DMS53 (cell line): ENCODE data around the gene RCCD1.

ENCODE experiments used
- DNase-seq: peaks from one replicate; lab custom pipeline; 2025; lab: John Stamatoyannopoulos, UW

The RCCD1 gene

DNA sequence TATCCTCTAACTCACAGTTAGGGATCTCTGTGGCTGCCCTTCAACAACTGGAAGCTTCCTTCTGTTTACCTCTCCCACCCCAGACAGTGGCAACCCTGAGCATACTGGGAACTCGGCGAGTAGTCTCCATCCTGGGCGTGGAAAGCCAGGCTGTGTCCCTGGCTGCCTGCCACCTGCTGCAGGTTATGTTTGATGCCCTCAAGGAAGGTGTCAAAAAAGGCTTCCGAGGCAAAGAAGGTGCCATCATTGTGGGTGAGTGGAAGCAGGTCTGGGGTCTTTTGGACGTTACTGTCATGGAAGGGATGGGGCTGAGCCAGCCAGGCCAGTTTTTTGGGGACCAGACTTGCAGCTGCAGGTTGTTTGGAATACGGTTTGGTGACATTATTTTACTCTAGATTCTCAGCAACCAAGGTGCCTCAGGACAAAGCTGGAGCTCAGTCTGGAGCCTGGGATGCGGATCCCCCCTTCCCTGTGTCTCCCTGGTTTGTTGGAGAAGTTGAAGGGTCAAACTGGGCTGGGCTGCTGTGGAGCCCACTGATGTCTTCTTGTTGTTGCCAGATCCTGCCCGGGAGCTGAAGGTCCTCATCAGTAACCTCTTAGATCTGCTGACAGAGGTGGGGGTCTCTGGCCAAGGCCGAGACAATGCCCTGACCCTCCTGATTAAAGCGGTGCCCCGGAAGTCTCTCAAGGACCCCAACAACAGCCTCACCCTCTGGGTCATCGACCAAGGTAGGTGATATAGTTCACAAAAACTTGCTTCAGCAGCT is 12.1 kb upstream of the RCCD1 start:
- DNase-seq, result no peak

DNA sequence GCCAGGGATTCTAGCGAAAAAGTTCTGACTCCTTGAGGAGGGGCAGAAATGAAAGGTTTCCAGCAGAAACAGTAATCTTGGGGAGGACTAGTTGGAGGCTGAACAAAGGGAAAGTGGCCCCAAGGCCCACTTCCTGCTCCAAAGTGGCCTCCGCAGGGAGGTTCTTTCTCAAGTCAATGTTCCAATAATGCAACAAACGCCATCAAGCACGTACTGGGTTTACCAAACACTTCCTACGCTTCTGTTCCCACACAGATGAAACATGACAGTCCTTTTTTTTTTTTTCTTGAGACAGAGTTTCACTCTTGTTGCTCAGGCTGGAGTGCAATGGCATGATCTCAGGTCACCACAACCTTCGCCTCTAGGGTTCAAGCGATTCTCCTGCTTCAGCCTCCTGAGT is 9.6 kb upstream of the RCCD1 start:
- DNase-seq, result no peak

DNA sequence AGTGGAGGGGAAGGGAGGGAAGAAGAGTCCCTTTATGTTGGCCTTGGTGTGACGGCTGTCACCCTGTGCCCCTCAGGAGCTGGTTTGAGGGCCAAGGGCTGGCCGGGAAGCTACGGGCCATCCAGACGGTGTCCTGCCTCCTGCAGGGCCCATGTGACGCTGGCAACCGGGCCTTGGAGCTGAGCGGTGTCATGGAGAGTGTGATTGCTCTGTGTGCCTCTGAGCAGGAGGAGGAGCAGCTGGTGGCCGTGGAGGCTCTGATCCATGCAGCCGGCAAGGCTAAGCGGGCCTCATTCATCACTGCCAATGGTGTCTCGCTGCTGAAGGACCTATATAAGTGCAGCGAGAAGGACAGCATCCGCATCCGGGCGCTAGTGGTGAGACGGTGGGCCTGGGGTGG is 8.1 kb upstream of the RCCD1 start:
- no peak for DNase-seq

DNA sequence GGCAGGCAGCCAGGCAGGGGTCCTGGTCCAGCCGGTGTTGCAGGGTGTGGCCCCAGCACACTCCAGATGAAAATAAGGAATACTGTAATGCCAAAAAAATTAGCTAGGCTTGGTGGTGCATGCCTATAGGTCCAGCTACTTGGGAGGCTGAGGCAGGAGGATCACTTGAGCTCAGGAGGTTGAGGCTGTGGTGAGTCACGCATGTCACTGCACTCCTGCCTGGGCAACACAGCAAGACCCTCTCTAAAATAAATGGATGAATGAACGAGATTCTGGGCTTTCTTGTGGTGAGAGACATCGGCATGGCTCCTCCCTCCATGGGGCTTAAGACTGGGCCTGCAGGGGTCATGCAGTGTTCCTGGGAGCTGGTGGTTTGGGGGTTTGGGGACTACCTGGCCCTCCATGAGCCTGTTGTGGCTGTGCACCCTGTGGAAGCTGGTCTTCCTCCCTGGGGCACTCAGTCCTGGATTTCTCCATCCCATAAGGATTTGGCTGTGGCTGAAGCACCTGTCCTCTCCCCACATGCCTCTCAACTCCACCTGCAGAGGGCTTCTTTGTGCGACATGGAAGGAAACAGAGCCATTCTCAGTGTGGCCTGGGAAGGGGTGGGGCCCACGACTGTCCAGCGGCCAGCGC is 7.6 kb upstream of the RCCD1 start:
- no peak for DNase-seq

DNA sequence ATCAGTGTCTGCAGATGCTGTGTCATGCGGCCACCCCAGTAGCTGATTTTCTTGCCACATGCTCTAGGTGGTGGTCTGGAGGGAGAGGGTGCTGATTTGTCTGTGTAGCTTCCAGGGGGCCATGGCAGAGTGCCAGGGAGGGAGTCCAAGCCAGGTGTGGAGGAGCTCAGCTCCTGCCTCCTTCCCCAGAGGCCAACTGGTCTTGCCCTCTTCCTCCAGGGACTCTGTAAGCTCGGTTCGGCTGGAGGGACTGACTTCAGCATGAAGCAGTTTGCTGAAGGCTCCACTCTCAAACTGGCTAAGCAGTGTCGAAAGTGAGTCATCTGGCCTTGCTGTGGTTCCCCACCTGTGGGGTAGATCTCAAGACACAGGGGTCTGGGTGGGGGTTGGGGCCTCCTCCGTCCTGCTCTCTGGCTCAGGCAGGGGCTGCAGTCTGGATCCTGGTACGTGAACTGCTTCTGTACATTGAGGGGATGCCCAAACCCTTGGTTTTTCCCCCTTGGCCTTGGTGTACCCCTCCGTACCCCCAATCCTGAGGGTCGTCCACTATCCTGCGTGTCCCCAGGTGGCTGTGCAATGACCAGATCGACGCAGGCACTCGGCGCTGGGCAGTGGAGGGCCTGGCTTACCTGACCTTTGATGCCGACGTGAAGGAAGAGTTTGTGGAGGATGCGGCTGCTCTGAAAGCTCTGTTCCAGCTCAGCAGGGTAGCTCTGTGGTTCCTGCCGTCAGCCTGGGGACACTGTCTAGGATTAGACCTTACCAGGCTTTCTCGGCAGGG is 6.9 kb upstream of the RCCD1 start:
- DNase-seq, result no peak

DNA sequence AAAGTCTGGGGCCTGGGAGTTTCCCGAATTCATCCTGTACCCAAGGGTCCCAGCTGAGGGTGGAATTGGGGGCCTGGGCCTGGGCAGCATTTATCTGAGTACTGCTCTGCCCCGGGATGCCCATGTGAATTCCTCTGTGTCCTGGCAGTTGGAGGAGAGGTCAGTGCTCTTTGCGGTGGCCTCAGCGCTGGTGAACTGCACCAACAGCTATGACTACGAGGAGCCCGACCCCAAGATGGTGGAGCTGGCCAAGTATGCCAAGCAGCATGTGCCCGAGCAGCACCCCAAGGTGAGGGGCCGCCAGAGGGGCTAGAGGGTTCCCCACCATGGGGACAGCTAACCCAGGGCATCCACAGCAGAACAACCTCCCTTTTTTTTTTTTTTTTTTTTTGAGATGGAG is 6.2 kb upstream of the RCCD1 start:
- no peak for DNase-seq

DNA sequence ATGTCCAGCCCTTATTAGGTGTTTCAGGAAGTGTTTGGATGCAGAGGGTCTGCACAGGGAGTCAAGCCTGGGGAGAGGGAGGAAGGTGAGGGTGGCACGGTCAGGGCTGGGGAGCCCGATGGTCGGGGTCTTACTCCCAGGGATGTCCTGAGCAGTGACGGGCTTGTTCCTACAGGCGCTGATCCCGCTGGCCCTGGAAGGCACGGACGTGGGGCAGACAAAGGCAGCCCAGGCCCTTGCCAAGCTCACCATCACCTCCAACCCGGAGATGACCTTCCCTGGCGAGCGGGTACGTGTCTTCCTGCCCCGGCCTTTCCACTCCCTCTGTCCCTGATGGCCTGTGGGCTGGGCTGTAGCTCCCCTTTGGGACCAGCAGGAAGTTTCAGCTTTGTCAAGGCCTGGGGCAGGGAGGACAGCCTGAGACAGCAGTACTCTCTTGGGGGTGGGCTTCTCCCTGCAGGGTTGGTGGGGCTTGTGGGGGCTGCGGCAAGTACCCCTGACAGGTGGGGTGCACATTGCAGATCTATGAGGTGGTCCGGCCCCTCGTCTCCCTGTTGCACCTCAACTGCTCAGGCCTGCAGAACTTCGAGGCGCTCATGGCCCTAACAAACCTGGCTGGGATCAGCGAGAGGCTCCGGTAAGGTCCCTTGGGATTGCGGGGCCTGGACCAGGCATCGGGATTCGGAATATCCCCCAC is 4.6 kb upstream of the RCCD1 start:
- DNase-seq, result no peak

DNA sequence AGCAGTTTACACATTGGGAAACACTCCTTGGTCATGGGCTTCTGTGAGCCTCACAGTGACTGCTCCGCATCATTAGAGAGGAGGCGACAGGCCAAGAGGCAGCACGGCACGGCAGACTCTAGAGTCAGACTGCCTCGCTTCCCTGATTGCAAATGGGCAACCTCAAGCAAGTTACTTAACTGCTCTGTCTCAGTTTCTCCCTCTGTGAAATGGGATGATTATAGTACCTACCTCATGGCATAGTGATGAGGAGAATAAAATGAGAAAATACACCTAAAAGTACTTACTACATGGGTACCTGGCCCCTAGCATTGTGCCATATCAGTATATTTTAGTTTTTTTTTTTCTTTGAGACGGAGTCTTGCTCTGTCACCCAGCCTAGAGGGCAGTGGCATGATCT is 4.0 kb upstream of the RCCD1 start:
- DNase-seq, result no peak

DNA sequence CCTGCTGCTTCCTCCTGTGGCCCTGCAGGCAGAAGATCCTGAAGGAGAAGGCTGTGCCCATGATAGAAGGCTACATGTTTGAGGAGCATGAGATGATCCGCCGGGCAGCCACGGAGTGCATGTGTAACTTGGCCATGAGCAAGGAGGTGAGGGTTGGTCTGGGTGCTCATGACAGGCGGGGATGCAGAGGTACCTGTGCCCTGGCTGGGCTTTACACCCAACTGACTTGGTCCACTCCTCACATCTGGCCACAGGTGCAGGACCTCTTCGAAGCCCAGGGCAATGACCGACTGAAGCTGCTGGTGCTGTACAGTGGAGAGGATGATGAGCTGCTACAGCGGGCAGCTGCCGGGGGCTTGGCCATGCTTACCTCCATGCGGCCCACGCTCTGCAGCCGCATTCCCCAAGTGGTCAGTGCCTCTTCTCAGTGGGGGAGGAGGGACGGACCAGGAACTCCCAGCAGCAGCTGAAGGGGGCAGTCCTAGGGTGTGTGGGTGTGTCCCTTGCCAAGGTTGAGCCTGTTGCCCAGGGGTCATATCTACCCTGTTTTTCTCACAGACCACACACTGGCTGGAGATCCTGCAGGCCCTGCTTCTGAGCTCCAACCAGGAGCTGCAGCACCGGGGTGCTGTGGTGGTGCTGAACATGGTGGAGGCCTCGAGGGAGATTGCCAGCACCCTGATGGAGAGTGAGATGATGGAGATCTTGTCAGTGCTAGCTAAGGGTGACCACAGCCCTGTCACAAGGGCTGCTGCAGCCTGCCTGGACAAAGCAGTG is 1.6 kb upstream of the RCCD1 start:
- DNase-seq, result no peak

DNA sequence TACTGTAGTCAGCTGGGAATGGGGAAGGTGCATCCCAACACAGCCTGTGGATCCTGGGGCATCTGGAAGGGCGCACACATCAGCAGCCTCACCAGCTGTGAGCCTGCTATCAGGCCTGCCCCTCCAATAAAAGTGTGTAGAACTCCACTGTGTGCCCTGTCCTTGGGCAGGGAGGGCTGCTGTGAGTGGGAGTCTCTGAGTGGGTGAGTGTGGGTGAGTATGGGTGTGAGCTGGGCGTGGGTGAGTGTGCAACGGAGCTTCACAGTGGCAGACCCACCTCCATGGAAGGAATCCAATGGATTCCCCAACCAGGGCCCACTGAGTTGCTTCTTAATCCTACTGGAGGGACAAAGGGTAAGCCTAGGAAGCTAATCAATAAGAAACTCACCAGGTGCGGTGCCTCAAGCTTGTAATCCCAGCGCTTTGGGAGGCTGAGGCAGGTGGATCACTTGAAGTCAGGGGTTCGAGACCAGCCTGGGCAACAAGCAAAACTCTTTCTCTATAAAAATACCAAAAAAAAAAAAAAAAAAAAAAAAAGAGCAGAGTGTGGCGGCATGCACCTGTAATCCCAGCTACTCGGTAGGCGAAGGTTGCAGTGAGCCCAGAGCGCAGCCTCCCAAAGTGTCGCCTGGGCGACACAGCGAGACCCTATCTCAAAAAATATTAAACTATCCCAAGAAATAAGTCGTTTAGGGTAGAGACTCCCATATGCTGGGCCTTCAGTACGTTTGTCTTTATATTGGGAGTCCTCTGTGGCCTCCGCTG is 555 bp upstream of the RCCD1 start:
- DNase-seq, result no peak

DNA sequence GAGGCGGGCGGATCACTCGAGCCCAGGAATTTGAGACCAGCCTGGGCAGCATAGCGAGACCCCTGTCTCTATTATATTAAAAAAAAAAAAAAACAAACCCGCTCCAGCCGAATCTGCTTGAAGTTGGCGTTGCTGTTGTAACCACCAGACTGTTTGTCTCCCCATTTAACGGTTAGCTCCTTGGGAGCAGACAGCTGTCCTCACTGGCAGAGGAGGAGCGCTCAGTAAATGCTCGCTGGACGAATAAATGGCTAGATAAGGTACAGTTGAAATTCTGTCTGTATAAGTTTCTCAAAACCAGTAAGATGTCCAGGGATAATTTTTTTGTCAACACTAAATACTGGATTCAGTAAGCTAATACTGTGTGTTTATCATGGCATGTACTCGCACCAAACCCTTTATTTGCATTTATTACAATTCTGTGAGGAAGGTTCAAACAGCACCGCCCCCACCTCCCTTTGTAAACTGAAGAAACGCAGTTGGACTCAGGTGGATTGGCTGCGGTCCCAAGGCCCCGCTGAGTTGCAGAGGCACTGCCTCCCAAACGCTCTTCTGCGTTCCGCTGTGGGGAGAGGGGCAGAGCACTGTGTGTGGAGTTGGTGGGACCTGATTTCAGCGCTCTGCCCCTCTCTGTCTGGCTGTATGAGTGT is 1.1 kb downstream of the RCCD1 start:
- DNase-seq, result peak; percentile 73

DNA sequence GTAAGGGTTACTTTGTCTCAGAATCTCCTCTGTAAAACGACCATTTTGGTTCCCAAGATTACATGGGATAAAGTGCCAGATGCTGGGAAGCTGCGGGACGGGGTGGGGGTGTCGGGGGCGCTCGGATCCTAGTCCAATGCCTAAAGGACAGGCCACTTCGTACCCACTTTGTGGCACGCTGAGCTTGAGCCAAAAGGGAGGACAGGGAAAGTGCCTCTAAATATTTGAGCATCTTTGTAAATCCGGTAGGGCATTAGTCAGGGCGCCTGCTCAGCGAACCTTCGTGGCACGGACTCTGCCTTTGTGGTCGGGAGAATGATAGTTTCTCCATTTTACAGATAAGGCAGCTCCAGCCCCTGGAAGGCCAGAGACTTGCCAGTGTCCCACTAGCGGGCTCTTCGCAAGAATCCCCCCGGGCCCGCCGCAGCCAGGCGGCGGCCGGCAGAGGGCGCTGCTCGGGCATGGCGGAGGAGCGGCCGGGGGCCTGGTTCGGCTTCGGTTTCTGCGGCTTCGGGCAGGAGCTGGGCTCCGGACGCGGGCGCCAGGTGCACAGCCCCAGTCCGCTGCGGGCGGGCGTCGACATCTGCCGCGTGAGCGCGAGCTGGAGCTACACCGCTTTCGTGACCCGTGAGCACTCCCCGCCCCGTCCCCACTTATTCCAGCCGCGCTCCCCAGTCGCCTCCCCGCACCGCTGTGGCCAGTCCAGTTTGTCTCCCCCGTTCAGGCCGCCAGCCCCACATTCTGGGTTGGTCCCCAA is 1.8 kb downstream of the RCCD1 start:
- DNase-seq, result peak; percentile 87

DNA sequence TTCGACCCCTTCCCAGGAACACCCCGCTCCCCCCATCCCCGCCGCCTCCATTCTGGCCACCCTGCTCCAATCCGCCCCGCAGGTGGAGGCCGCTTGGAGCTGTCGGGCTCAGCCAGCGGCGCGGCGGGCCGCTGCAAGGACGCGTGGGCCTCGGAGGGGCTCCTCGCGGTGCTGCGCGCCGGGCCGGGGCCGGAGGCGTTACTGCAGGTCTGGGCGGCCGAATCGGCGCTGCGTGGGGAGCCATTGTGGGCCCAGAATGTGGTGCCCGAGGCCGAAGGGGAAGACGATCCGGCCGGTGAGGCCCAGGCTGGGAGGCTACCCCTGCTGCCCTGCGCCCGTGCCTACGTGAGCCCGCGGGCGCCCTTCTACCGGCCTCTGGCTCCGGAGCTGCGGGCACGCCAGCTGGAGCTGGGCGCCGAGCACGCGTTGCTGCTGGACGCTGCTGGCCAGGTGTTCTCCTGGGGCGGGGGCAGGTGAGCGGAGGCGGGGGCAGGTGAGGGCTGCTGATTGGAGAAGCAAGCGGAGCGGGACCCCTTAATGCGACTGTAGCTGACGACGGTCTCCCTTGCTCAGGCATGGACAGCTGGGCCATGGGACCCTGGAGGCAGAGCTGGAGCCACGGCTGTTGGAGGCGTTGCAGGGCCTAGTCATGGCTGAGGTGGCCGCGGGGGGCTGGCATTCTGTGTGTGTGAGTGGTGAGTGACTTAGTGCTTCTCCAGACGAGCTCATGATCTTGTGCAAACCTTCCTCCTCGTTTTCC is 2.5 kb downstream of the RCCD1 start:
- DNase-seq, result peak; percentile 69

DNA sequence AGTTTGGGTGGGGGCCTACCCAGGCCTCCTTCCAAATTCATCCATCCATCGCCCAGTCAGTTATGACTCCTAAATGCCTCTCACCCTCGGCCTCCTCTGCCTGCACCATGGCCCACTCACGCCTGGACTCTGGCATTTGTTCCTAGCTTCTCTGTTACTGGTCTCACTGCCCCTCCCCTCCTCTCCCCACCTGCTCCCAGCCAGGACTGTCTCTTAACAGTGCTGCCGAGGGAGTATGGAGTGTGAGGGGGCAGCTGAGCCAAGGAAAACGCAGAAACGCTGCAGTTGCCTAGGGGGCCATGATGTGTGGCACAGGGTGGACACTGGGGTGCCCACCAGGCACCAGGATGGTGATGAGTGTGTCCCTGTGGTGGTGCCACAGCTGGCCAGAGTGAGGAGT is 3.1 kb downstream of the RCCD1 start:
- DNase-seq, result no peak

DNA sequence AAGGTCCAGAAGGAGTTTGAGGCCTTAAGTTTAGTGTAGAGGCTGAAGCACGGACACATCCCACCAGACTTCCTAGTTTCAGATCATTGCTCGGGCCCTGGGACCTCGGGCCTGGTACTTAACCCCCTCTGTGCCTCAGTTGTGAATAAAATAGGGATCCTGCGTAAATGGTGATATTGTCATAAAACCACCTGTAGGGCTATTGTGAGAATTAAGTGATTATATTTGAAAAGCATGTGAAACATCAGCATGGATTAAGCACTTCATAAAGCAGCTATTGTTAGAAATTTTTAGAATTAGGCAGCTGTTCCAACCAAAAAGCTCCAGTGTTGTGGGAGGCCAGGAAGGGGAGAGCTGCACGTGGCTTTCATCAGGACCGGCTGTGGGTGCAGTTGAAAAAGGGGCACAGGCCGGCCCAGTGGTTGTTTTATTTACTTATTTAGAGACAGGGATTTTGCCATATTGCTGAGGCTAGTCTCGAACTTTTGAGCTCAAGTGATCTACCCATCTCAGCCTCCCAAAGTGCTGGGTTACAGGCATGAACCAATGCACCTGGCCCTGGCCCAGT is 4.4 kb downstream of the RCCD1 start:
- DNase-seq, result no peak

DNA sequence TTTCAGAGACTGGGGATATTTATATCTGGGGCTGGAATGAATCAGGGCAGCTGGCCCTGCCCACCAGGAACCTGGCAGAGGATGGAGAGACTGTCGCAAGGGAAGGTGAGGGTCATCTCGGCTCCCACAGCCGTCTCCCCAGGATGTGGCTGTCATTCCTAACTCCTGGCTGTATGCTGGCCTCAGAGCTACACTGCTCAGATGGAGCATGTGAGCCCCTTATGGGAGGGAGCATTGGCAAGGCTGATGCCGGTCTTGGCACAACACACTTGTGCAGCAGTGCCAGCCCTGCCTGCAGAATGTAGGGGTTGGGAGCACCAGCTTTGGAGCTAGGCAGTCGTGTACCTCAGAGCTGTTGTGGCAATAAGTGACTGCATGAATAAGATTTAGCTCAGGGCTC is 5.2 kb downstream of the RCCD1 start:
- DNase-seq, result no peak

DNA sequence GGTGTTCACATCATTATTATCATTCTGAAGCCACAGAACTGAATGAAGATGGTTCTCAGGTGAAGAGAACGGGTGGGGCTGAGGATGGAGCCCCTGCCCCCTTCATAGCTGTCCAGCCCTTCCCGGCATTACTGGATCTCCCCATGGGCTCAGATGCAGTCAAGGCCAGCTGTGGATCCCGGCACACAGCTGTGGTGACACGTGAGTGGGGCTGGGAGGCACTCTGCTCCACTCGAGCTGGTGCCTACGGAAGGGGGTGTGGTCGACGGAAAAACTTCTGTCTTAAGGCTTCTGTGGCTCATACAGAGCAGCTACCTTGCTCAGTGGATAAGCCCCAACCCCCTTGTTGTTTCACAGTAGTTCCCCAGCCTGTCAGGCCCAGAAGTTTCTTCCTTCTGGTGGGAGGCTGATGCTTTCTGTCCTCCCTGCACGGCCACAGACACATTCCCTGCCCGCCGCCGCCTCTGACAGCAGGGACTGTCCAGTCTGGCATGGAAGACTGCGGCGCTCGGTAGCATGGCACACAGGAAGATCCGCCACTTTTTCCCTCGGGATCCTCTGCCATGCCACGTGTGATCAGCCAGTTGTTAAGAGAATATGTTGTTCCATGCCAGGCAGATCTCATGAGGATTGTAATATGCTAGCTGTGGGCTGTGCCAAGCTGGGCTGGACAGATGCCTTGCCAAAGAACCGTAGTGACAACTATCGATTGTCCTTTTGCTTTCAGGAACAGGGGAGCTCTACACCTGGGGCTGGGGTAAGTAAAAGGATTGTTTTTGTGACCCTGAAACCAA is 5.8 kb downstream of the RCCD1 start:
- DNase-seq, result no peak

DNA sequence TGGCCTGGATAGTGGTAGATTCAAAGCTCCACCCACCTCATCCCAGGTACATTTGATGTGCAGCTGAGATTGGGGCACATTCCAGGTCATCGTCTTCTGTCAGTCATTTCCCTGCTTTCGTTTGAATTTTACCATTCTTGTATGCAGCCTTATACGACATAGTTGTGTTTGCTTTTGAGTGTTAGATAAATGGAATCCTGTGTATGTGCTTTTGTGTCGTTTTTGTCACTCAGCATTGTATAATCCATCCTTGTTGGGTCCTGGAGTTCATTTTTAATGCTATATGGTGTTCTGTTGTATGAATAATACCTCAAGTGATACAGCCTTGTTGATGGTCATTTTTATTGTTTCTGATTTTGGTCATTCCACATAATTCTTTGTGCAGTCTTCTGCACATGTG is 7.3 kb downstream of the RCCD1 start:
- DNase-seq, result no peak
